ENCODE data around the gene EFNA3.

Gene EFNA3

DNA sequence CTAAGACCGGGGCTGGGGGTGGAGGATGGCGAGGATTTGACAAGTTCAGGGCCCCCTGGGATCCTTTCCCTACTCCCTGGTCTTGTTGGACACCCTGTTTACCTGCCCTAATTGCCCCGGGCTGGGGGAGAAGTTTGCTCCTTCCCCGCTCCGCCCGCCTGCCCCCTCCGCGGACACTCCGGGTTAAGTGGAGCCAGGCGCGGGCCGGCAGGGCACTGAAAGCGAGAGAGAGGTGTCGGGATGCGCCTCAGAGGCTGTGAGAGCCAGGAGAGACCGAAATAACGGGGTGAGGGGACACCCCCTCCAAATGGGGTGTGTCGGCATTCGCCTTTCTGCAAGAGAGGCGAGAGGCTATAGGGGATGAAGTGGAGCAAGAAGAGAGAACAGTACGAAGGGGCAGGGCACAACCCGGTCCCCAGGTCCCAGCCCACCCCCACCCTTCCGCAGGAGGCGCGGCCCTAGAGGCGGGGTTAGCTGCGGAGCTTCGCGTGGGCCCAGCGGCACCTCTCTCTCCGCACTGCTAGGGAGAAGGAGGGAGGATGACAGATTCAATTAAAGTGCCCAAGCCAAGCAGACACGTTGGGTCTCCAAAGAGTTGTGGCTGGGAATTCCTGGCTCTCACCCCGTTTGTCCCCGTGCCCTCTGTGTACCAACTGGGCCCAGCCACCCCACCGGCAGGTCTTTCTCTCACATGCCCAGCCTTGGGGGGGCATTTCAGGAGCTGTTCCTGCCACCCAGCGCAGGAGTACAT, 3.8 kb downstream of the EFNA3 start:
- Mint-ChIP-seq H3K4me1 (peaks cover 49% of the 10 kb centered on the region), H3K27me3 (peaks cover 45% of the 10 kb centered on the region), H3K4me3 (no peak overlapping the region), H3K27ac (no peak overlapping the region), H3K36me3 (ENCODE audit: low read depth) (no peaks in the 10 kb centered on the region), H3K9me3 (no peaks in the 10 kb centered on the region)
- DNase-seq (no peak), ATAC-seq (no peak)

- peaks cover 45% of the 10 kb centered on the region for H3K27me3 Mint-ChIP-seq
- DNase-seq: no peak
- ATAC-seq: no peak
- H3K36me3 Mint-ChIP-seq (ENCODE audit: low read depth): no peaks in the 10 kb centered on the region
- H3K9me3 Mint-ChIP-seq: no peaks in the 10 kb centered on the region
- H3K4me1 Mint-ChIP-seq: peaks cover 49% of the 10 kb centered on the region
- H3K27ac Mint-ChIP-seq: no peak overlapping the region
- H3K4me3 Mint-ChIP-seq: no peak overlapping the region
These were observed 4.5 kb downstream of the EFNA3 start for GRCh38 chr1:155083052-155083541.

GRCh38 chr1:155083865-155084721, 5.5 kb downstream of the EFNA3 start:
- Mint-ChIP-seq H3K9me3 (no peaks in the 10 kb centered on the region), H3K27ac (peak overlapping the region; percentile 96), H3K4me1 (peaks cover 44% of the 10 kb centered on the region), H3K4me3 (peak overlapping the region; percentile 91), H3K27me3 (peaks cover 42% of the 10 kb centered on the region), H3K36me3 (ENCODE audit: low read depth) (no peaks in the 10 kb centered on the region)
- no peak for ATAC-seq
- DNase-seq: peak; percentile 52

DNA sequence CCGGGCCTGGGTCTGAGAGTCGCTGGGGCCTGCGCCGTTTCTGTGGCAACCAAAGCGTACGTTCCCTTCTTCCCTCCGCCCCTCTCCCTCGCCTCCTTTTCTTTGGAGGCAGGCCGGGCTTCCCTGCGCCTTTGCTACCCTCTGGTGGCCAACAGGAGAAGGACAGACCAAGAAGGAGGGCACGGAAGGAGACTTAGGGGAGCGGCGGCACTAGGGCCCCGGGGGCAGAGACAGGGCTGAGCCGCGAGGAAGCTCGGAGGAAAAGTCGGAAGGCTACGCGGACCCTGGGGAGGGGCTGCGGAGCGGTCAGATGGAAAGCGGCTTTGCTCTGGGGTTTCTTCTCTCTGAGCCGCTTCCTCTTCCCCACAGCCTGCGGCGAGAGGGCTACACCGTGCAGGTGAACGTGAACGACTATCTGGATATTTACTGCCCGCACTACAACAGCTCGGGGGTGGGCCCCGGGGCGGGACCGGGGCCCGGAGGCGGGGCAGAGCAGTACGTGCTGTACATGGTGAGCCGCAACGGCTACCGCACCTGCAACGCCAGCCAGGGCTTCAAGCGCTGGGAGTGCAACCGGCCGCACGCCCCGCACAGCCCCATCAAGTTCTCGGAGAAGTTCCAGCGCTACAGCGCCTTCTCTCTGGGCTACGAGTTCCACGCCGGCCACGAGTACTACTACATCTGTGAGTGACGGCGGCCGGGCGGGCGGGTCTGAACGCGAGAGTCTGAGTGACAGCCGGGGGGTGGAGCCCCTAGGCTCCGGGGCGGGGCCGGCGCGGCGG, 6.3 kb downstream of the EFNA3 start:
- Mint-ChIP-seq H3K36me3 (ENCODE audit: low read depth) (no peaks in the 10 kb centered on the region), H3K27me3 (peaks cover 34% of the 10 kb centered on the region), H3K27ac (peak overlapping the region; percentile 96), H3K4me3 (peak overlapping the region; percentile 91), H3K4me1 (peaks cover 36% of the 10 kb centered on the region), H3K9me3 (no peaks in the 10 kb centered on the region)
- ATAC-seq (peak; percentile 84), DNase-seq (peak; percentile 92)

DNA sequence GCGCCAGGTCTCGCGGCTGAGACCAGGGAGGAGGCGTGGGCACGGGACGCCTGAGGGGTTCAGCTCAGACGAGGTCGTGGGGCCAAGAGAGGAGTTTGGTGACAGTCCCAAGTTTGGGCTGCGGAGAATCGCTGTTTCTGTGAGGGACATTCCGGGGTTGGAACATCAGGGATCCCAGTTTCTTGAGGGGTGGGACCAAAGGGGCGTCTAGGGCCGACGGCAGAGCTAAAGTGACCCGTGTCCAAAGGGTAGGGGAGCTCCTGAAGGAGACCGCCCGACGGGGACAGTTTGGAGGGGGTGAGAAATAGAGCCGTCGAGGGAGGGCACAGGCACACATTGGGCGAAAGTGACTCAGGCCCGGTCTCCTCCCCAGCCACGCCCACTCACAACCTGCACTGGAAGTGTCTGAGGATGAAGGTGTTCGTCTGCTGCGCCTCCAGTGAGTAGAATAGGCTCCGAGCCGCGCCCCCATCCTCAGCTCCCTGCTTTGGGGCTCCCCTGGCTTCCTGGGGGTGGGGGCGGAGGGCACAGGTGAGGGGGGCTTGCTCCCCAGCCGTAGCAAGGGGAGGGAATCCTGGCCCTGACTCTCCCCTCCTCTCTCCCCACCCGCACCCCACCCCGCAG, 7.0 kb downstream of the EFNA3 start:
- peak; percentile 79 for DNase-seq
- Mint-ChIP-seq H3K27ac (peak overlapping the region; percentile 96), H3K36me3 (ENCODE audit: low read depth) (no peaks in the 10 kb centered on the region)

GRCh38 chr1:155086128-155086741, 7.6 kb downstream of the EFNA3 start:
- Mint-ChIP-seq H3K4me3 (peak overlapping the region; percentile 91), H3K27ac (no peak overlapping the region), H3K4me1 (peaks cover 34% of the 10 kb centered on the region), H3K9me3 (no peaks in the 10 kb centered on the region), H3K27me3 (peaks cover 29% of the 10 kb centered on the region), H3K36me3 (ENCODE audit: low read depth) (no peaks in the 10 kb centered on the region)
- DNase-seq (peak; percentile 89), ATAC-seq (peak; percentile 7)

More for the DNA sequence above, 7.0 kb downstream of the EFNA3 start:
- ATAC-seq: peak; percentile 57
- Mint-ChIP-seq H3K4me1 (peaks cover 35% of the 10 kb centered on the region), H3K4me3 (peak overlapping the region; percentile 91), H3K27me3 (peaks cover 33% of the 10 kb centered on the region), H3K9me3 (no peaks in the 10 kb centered on the region)

- Mint-ChIP-seq H3K9me3 (no peaks in the 10 kb centered on the region), H3K4me1 (peaks cover 31% of the 10 kb centered on the region), H3K27ac (no peak overlapping the region), H3K4me3 (no peak overlapping the region), H3K36me3 (ENCODE audit: low read depth) (no peaks in the 10 kb centered on the region), H3K27me3 (peaks cover 23% of the 10 kb centered on the region)
- DNase-seq: no peak
- ATAC-seq: no peak
These were observed 8.4 kb downstream of the EFNA3 start for GRCh38 chr1:155086856-155087535.

- H3K27ac Mint-ChIP-seq: peak overlapping the region; percentile 5
- peaks cover 6% of the 10 kb centered on the region for H3K27me3 Mint-ChIP-seq
- no peaks in the 10 kb centered on the region for H3K36me3 Mint-ChIP-seq (ENCODE audit: low read depth)
- ATAC-seq: peak; percentile 78
- H3K4me1 Mint-ChIP-seq: peaks cover 6% of the 10 kb centered on the region
- H3K9me3 Mint-ChIP-seq: no peaks in the 10 kb centered on the region
- H3K4me3 Mint-ChIP-seq: peak overlapping the region; percentile 4
- peak; percentile 89 for DNase-seq
These were observed 12.7 kb downstream of the EFNA3 start for GRCh38 chr1:155091071-155092051.

DNA sequence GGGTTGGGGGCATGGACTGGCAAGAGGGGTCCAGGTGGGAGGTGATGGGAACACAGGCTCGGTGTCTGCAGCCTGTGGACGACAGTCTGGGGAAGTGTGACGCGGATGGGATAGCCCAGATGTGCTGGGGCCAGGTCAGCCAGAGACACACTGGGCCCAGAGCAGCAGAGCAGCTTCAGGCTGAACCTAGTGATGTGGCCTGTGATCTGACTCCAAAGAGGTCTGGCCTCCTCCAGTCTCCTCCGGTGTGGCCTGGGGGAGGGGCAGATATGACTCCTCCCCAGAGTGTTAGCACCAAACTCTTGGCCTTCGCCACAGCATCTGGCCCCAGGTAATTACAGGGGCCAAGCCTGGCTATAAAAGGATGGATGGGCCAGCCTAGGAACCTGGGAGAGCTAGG, 13.5 kb downstream of the EFNA3 start:
- Mint-ChIP-seq H3K36me3 (ENCODE audit: low read depth) (no peaks in the 10 kb centered on the region), H3K9me3 (no peaks in the 10 kb centered on the region), H3K27ac (no peak overlapping the region), H3K27me3 (peaks cover 6% of the 10 kb centered on the region), H3K4me1 (peaks cover 5% of the 10 kb centered on the region), H3K4me3 (no peak overlapping the region)
- ATAC-seq (no peak), DNase-seq (no peak)

DNA sequence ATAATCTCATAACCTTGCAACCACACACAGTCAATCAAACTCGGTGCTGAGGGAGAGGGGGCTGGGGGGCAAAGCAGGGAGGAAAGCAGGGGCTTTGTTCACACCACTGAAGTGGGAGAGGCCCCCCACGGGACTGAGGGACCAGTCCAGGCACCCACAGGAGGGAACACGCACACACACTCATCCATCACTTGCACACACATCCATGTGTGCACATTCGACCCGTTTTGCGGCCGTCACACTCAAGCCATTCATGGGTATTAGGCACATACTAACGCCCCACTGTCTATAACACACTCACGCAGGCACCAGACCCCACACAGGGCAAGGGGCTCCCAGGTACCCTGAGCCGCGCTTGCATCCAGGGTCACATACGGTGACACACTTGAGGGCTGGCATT, 14.0 kb downstream of the EFNA3 start:
- Mint-ChIP-seq H3K9me3 (no peaks in the 10 kb centered on the region), H3K27ac (no peak overlapping the region), H3K27me3 (peaks cover 6% of the 10 kb centered on the region), H3K4me3 (no peak overlapping the region), H3K36me3 (ENCODE audit: low read depth) (no peaks in the 10 kb centered on the region), H3K4me1 (peaks cover 5% of the 10 kb centered on the region)
- ATAC-seq (no peak), DNase-seq (no peak)

GRCh38 chr1:155093911-155094621, 15.4 kb downstream of the EFNA3 start:
- ATAC-seq (peak; percentile 17), DNase-seq (no peak)
- Mint-ChIP-seq H3K4me3 (no peak overlapping the region), H3K9me3 (no peaks in the 10 kb centered on the region), H3K27ac (no peak overlapping the region), H3K4me1 (peaks cover 5% of the 10 kb centered on the region), H3K27me3 (peaks cover 6% of the 10 kb centered on the region), H3K36me3 (ENCODE audit: low read depth) (no peaks in the 10 kb centered on the region)

- H3K27me3 Mint-ChIP-seq: peaks cover 6% of the 10 kb centered on the region
- no peaks in the 10 kb centered on the region for H3K9me3 Mint-ChIP-seq
- no peak overlapping the region for H3K27ac Mint-ChIP-seq
- peaks cover 5% of the 10 kb centered on the region for H3K4me1 Mint-ChIP-seq
- H3K36me3 Mint-ChIP-seq (ENCODE audit: low read depth): no peaks in the 10 kb centered on the region
- DNase-seq (no peak), ATAC-seq (peak; percentile 50)
- H3K4me3 Mint-ChIP-seq: no peak overlapping the region
These were observed 15.9 kb downstream of the EFNA3 start for GRCh38 chr1:155094622-155094948.

All from activated naive CD8-positive, alpha-beta T cell treated with anti-CD3 and anti-CD28 coated beads, Interleukin-2, amount 50 U/mL, for 24 hours (primary cell).